Neural crest cell (in vitro differentiated cells): Measurements from ENCODE around the gene MED16. TPM values are rescaled to one million over a fixed set of nuclear protein-coding genes. Genes with fewer than 3 reads are reported as not detected.
A peak's percentile ranks its signal among the peaks of the same experiment; 100 is the strongest.

Experiments used
- DNase-seq: peaks from one replicate; pipeline ENCODE4 v3.0.0; 2021; ENCODE audit warnings: low read depth, mixed read lengths, low spot score
- H3K27ac Mint-ChIP-seq: one replicate; pipeline ENCODE4 v1.8.0; 2021; ENCODE audit warnings: mild to moderate bottlenecking, mixed read lengths; ENCODE audit not compliant: unreplicated experiment
- H3K27me3 Mint-ChIP-seq: 2 replicates; pipeline ENCODE4 v1.8.0; 2021; ENCODE audit warnings: low read depth, mild to moderate bottlenecking, mixed read lengths
- H3K36me3 Mint-ChIP-seq: 2 replicates; pipeline ENCODE4 v1.8.0; 2021; ENCODE audit warnings: low read depth, mild to moderate bottlenecking, mixed read lengths
- H3K4me1 Mint-ChIP-seq: 2 replicates; pipeline ENCODE4 v1.8.0; 2021; ENCODE audit warnings: mixed read lengths
- H3K4me3 Mint-ChIP-seq: one replicate; pipeline ENCODE4 v1.8.0; 2021; ENCODE audit warnings: mild to moderate bottlenecking, mixed read lengths
- H3K9me3 Mint-ChIP-seq: 2 replicates; pipeline ENCODE4 v1.8.0; 2021; ENCODE audit warnings: mixed read lengths
- CTCF ChIP-seq: fragments of 200-600 bp; sonication (generic); conservative IDR thresholded peaks from 2 replicates; pipeline ENCODE4 v1.5.0; 2021; ENCODE audit warnings: antibody characterized with exemption, mild to moderate bottlenecking
- total RNA-seq: library from RNA; stranded (reverse); gene quantifications from 2 replicates; pipeline ENCODE4 v1.2.1, GENCODE V29; 2021

Gene MED16
- total RNA-seq, 1 donor from 2014 or later: 77.7 TPM

DNA sequence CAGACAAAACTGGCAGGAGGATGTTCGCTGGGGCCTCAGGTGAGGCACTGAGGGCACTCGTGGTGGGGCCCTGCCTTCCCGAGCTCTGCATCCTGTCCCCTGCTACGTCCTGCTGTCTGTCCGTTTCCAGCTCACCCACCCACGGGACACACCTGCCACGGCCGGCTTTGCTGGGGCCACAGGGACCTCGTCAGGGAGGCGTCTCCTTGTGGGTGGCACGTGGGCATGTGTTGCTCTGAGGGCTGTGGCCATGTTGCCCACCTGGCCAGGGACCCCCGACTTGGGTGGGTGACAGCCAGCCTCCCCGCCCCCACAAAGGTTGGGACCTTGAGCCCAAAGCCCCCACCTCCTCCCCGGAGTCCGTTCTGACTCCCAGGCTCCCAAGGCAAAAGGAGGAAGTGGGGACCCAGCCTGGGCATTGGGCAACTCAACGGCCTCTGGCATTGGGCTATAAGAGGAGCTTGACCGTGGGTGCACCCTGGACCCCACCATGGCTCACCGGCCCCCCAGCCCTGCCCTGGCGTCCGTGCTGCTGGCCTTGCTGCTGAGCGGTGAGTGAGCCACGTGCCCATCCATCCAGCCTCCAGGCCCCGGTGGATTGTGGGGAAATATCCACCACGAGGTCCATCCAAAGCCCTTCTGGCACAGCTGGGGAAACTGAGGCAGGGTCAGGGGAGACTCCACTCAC lies 52.3 kb downstream of the MED16 start, which contains the start of gene PRTN3:
TSS of gene PRTN3 (plus strand) at position 481 of the 688 bp plus-strand sequence. CDS start at position 491, 10 bp downstream.
- Mint-ChIP-seq H3K36me3 (no peaks in the 10 kb centered on the region), H3K9me3 (no peaks in the 10 kb centered on the region), H3K4me1 (peaks cover 12% of the 10 kb centered on the region), H3K4me3 (peak within 1 kb of the TSS; percentile 4), H3K27ac (no peak within 1 kb of the TSS), H3K27me3 (peaks cover 43% of the 10 kb centered on the region)
- no peak for DNase-seq
- no peak for TF ChIP-seq CTCF

GRCh38 chr19:835210-835810 lies 57.7 kb downstream of the MED16 start:
- H3K36me3 Mint-ChIP-seq: no peaks in the 10 kb centered on the region
- H3K27ac Mint-ChIP-seq: peak overlapping the region; percentile 6
- no peak overlapping the region for H3K4me3 Mint-ChIP-seq
- TF ChIP-seq CTCF: no peak
- peaks cover 5% of the 10 kb centered on the region for H3K27me3 Mint-ChIP-seq
- no peak for DNase-seq
- peaks cover 8% of the 10 kb centered on the region for H3K4me1 Mint-ChIP-seq
- no peaks in the 10 kb centered on the region for H3K9me3 Mint-ChIP-seq

DNA sequence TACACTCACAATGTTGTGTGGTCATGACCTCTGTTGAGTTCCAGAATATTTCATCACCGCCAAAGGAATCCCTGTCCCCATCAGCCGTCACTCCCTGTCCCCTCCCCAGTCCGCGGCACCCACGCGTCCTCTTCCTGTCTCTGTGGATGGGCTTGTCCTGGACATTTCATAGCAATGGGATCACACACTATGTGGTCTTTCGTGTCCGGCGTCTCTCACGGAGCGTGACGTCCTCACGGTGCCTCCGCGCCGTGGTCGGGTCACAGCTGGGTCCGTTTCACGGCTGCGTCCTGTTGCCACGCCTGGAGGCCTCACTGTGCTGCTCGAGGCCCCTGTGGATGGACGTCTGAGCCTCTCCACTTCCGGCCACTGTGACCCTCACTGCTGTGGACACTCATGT lies 58.8 kb downstream of the MED16 start:
- H3K27ac Mint-ChIP-seq: no peak overlapping the region
- H3K9me3 Mint-ChIP-seq: no peaks in the 10 kb centered on the region
- peaks cover 8% of the 10 kb centered on the region for H3K4me1 Mint-ChIP-seq
- H3K36me3 Mint-ChIP-seq: no peaks in the 10 kb centered on the region
- no peak overlapping the region for H3K4me3 Mint-ChIP-seq
- no peak for TF ChIP-seq CTCF
- no peak for DNase-seq
- peaks cover 2% of the 10 kb centered on the region for H3K27me3 Mint-ChIP-seq

DNA sequence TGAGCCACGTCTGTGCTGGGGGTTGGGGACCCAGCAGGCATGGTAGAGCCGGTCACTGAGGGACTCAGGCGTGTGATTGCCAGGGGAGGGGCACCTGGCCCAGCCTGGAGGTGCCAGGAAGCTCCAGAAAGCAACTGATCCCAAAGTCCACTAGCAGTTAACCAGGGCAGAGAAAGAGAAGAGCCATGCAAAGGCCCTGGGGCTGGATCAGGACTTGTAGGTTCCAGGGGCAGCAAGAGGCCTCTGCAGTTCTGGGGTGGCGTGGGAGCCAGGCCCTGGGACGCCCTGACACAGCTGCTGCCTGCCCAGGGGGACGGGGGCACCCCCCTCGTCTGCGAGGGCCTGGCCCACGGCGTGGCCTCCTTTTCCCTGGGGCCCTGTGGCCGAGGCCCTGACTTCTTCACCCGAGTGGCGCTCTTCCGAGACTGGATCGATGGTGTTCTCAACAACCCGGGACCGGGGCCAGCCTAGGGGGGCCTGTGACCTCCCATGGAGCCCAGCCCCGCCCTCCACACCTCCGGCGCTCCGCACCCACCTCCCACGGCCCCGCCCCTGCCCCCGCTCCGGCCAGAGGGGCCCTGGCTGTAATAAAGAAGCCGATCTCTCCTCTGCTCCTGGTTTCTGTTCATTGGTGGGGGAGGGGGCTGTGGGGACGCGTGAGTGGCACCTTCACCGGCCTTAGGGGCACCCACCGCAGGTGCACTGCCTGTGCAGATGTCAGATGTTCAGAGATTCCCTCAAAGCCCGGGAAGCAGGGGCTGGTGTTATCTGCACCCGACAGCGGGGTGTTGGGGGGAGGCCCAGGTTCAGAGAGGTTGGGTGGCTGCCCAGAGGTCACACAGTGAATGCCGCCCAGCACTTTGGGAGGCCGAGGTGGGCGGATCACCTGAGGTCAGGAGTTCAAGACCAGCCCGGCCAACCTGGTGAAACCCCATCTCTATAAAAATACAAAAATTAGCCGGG lies 61.3 kb downstream of the MED16 start:
- no peaks in the 10 kb centered on the region for H3K36me3 Mint-ChIP-seq
- H3K9me3 Mint-ChIP-seq: no peaks in the 10 kb centered on the region
- H3K4me3 Mint-ChIP-seq: no peak overlapping the region
- TF ChIP-seq CTCF: no peak
- peaks cover 8% of the 10 kb centered on the region for H3K4me1 Mint-ChIP-seq
- no peak for DNase-seq
- no peaks in the 10 kb centered on the region for H3K27me3 Mint-ChIP-seq
- no peak overlapping the region for H3K27ac Mint-ChIP-seq

DNA sequence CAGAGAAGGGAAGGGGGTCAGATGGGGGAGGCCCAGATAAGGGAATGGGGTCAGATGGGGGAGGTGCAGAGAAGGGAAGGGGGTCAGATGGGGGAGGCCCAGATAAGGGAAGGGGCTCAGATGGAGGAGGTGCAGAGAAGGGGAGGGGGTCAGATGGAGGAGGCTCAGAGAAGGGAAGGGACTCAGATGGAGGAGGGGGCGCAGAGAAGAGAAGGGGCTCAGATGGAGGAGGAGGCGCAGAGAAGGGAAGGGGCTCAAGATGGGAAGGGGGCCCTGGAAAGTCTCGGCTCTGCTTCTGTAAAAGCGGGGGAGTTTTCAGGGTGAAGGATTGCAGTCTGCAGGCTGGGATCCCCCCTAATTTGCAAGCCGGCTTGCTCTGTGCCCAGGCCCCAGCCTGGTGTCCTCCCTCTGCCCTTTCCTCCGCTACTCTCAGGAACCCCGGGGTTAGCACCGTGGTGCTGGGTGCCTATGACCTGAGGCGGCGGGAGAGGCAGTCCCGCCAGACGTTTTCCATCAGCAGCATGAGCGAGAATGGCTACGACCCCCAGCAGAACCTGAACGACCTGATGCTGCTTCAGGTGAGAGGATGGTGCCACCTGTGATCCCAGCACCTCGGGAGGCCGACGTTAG lies 63.7 kb downstream of the MED16 start:
- no peaks in the 10 kb centered on the region for H3K27me3 Mint-ChIP-seq
- no peaks in the 10 kb centered on the region for H3K36me3 Mint-ChIP-seq

More for the DNA sequence above, 63.7 kb downstream of the MED16 start:
- Mint-ChIP-seq H3K9me3 (no peaks in the 10 kb centered on the region), H3K4me3 (no peak overlapping the region), H3K27ac (no peak overlapping the region), H3K4me1 (no peaks in the 10 kb centered on the region)
- DNase-seq: no peak
- no peak for TF ChIP-seq CTCF
